EH (cell line): ENCODE results near the gene ANP32D.
"Not testable (repeated sequence)": the region's sequence is repeated elsewhere in the genome, so short reads cannot be mapped to it uniquely, and the experiment has no call there.

Experiments
- DNase-seq: peaks from one replicate; pipeline ENCODE4 v3.0.0-alpha.2; 2015; ENCODE audit warnings: low read depth

Gene ANP32D

GRCh38 chr12:48506836-48507235 is 34.5 kb downstream of the ANP32D start:
- DNase-seq, result not testable (repeated sequence)

- DNase-seq, result no peak
These were observed 36.6 kb downstream of the ANP32D start for GRCh38 chr12:48508987-48509386.

- no peak for DNase-seq
These were observed 37.8 kb downstream of the ANP32D start for GRCh38 chr12:48510111-48510510.

GRCh38 chr12:48512855-48513254 is 40.5 kb downstream of the ANP32D start:
- no peak for DNase-seq

- DNase-seq, result no peak
These were observed 42.4 kb downstream of the ANP32D start for GRCh38 chr12:48514728-48515127.

GRCh38 chr12:48520381-48520780 is 48.0 kb downstream of the ANP32D start:
- DNase-seq, result not testable (repeated sequence)
